Measurements from ENCODE around the gene ADCY7.

ADCY7 gene

DNA sequence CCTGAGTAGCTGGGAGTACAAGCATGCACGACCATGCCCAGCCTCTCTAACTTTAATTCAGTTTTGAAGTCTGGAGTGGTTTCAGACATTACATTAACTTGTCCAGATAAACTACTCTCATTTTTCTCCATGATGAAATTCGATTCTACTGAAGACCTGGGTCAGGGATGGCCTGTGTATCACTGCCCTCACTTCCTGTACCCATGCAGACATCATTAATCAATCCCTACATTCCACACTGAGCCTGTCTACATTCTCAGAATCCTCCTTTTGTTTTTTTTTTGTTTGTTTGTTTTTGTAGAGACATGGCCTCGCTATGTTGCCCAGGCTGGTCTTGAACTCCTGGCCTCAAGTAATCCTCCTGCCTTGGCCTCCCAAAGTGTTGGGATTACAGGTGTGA, 22.6 kb downstream of the ADCY7 start:
- no peak for DNase-seq (ENCODE audit: low read depth)
- no peak overlapping the region for H3K4me3 ChIP-seq (ENCODE audit: low read depth, low read length)
- TF ChIP-seq POLR2A (IDR thresholded peaks at IDR 0.05; ENCODE audit: extremely low read depth, insufficient read length) (no peak), MYC (IDR thresholded peaks at IDR 0.05; ENCODE audit: low read depth, low read length) (no peak)
- TF ChIP-seq, protein P1, sequence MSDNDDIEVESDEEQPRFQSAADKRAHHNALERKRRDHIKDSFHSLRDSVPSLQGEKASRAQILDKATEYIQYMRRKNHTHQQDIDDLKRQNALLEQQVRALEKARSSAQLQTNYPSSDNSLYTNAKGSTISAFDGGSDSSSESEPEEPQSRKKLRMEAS (IDR thresholded peaks at IDR 0.05; ENCODE audit: low read depth, low read length) = no peak
- TF ChIP-seq, protein P2, sequence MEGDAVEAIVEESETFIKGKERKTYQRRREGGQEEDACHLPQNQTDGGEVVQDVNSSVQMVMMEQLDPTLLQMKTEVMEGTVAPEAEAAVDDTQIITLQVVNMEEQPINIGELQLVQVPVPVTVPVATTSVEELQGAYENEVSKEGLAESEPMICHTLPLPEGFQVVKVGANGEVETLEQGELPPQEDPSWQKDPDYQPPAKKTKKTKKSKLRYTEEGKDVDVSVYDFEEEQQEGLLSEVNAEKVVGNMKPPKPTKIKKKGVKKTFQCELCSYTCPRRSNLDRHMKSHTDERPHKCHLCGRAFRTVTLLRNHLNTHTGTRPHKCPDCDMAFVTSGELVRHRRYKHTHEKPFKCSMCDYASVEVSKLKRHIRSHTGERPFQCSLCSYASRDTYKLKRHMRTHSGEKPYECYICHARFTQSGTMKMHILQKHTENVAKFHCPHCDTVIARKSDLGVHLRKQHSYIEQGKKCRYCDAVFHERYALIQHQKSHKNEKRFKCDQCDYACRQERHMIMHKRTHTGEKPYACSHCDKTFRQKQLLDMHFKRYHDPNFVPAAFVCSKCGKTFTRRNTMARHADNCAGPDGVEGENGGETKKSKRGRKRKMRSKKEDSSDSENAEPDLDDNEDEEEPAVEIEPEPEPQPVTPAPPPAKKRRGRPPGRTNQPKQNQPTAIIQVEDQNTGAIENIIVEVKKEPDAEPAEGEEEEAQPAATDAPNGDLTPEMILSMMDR (IDR thresholded peaks at IDR 0.05; ENCODE audit: low read depth, low read length) = no peak

DNA sequence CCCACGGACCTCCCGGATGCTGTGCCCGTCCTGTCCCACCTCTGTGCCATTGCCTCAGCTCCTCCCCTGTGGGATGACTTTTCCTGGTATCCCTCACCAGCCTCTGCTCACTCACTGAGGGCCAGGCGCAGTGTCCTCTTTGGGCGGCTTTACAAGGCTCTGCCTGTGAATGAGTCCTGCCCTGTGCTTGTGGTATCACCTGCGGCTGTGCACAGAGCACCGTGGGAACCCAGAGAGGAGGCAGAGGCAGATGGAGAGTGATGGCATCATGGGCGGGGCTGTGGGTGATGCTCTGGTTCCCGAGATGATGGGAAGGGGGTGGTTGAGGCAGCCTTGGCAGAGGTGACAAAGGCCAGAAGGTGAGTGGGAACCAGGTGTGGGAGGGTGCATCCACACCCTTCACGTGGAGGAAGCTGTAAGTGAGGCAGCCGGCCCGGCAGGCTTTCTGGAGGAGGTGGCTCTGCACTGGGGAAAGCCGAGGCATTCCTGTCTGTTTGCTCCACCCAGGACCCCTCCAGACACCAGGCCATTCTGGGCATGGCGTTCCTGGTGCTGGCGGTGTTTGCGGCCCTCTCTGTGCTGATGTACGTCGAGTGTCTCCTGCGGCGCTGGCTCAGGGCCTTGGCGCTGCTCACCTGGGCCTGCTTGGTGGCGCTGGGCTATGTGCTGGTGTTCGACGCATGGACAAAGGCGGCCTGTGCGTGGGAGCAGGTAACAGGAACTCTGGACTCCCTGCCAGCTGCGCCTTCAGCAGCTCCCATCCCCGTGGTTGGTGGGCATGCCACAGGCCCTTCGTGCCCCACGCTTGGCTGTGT, 23.8 kb downstream of the ADCY7 start:
- H3K4me3 ChIP-seq (ENCODE audit: low read depth, low read length) = no peak overlapping the region
- DNase-seq (ENCODE audit: low read depth) = no peak
- TF ChIP-seq POLR2A (IDR thresholded peaks at IDR 0.05; ENCODE audit: extremely low read depth, insufficient read length) = no peak
- TF ChIP-seq, protein P1 (IDR thresholded peaks at IDR 0.05; ENCODE audit: low read depth, low read length) = no peak
- TF ChIP-seq MYC (IDR thresholded peaks at IDR 0.05; ENCODE audit: low read depth, low read length) = no peak
- TF ChIP-seq, protein P2 (IDR thresholded peaks at IDR 0.05; ENCODE audit: low read depth, low read length) = no peak

DNA sequence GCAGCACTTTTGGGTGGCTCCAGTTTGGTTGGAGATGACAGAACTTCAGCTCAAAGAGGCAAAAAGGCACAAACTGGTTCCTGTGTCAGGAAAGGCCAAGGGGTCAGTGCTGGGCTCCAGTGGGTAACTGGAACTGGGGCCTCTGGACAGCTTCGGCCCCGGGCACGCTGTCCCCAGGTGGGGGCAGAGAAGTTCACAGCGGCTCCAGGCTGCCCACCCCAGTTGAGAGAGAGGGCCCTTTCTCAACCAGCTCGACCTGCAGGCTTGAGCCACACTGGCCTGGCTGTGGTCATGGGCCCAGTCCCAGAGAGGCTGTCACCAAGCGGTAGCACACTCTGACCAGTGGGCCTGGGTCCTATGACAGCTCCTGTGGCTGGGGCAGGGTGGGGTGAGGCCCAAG, 24.5 kb downstream of the ADCY7 start:
- TF ChIP-seq, protein P2 (IDR thresholded peaks at IDR 0.05; ENCODE audit: low read depth, low read length) = no peak
- TF ChIP-seq POLR2A (IDR thresholded peaks at IDR 0.05; ENCODE audit: extremely low read depth, insufficient read length) = no peak
- TF ChIP-seq MYC (IDR thresholded peaks at IDR 0.05; ENCODE audit: low read depth, low read length) = no peak
- TF ChIP-seq, protein P1 (IDR thresholded peaks at IDR 0.05; ENCODE audit: low read depth, low read length) = no peak
- no peak for DNase-seq (ENCODE audit: low read depth)
- H3K4me3 ChIP-seq (ENCODE audit: low read depth, low read length) = no peak overlapping the region

DNA sequence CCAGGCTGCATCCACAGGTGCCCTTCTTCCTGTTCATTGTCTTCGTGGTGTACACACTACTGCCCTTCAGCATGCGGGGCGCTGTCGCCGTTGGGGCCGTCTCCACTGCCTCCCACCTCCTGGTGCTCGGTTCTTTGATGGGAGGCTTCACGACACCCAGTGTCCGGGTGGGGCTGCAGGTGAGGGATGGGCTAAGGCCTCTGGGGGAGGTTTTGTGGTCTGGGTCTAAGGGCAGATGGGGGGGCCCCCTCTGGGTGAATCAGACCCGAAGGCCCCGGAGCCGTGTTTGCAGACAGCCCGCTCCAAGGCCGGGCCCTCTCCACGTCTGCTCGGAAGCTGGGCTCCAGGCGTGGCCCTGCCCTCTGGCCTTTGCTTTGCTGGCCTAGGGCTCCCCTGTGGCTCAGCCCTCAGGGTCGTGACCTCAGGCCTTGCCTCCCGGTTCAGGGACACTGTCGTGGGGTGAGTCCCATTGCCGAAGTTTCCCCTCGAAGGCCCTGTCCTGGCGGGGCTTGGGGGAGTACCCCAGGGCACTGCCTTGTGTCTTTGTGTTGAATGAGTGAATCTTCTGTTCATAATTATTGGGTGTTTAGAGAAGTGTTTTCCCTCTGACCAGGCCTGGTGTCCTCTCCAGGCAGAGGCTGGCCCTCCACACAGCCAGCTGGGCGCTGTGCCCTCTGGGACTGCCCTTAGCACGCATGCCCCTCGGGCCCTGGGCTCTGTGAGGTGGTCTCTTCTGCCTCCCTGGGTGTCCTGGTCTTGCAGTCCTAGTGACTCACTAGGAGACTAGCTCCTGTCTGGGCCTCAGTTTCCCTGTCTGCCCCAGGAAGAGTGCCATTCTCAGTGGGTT, 25.6 kb downstream of the ADCY7 start:
- TF ChIP-seq MYC (IDR thresholded peaks at IDR 0.05; ENCODE audit: low read depth, low read length) = no peak
- TF ChIP-seq, protein P2 (IDR thresholded peaks at IDR 0.05; ENCODE audit: low read depth, low read length) = no peak
- no peak for TF ChIP-seq POLR2A (IDR thresholded peaks at IDR 0.05; ENCODE audit: extremely low read depth, insufficient read length)
- TF ChIP-seq, protein P1 (IDR thresholded peaks at IDR 0.05; ENCODE audit: low read depth, low read length) = no peak
- no peak for DNase-seq (ENCODE audit: low read depth)
- H3K4me3 ChIP-seq (ENCODE audit: low read depth, low read length) = no peak overlapping the region

DNA sequence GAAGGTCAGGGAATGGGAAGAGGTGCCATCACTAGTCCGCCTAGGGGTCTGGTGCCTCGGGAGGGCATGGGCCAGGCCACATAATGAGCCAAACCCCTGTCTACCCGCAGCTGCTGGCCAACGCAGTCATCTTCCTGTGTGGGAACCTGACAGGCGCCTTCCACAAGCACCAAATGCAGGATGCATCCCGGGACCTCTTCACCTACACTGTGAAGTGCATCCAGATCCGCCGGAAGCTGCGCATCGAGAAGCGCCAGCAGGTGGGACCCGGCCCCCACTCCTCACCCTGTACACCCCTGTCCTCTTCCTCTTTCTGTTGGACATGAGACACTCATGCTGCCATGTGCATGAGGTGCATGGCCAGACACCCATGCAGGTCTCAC, 26.2 kb downstream of the ADCY7 start:
- H3K4me3 ChIP-seq (ENCODE audit: low read depth, low read length) = no peak overlapping the region
- TF ChIP-seq POLR2A (IDR thresholded peaks at IDR 0.05; ENCODE audit: extremely low read depth, insufficient read length) (no peak), MYC (IDR thresholded peaks at IDR 0.05; ENCODE audit: low read depth, low read length) (no peak)
- TF ChIP-seq, protein P2 (IDR thresholded peaks at IDR 0.05; ENCODE audit: low read depth, low read length) = no peak
- TF ChIP-seq, protein P1 (IDR thresholded peaks at IDR 0.05; ENCODE audit: low read depth, low read length) = no peak
- no peak for DNase-seq (ENCODE audit: low read depth)
